Fibroblast of lung (primary cell): ENCODE results near the gene ASCC3.

Experiments
- EZH2 ChIP-seq: IDR thresholded peaks from 2 replicates; pipeline ENCODE4 v1.5.1; 2012; ENCODE audit warnings: low read length, control low read depth, mild to moderate bottlenecking; ENCODE audit errors: missing control alignments
- TF ChIP-seq, protein P1 (sequence below), 2 donors: IDR thresholded peaks in 1 of 2; conservative IDR thresholded peaks in 1 of 2; 1 replicate in 1 of 2; 2 replicates in 1 of 2; pipeline ENCODE4 v1.5.1; 2011 to 2012; ENCODE audit warnings: low read length in 2 of 2, control low read depth in 1 of 2, inconsistent platforms in 1 of 2, low read depth in 1 of 2, mild to moderate bottlenecking in 1 of 2

DNA sequence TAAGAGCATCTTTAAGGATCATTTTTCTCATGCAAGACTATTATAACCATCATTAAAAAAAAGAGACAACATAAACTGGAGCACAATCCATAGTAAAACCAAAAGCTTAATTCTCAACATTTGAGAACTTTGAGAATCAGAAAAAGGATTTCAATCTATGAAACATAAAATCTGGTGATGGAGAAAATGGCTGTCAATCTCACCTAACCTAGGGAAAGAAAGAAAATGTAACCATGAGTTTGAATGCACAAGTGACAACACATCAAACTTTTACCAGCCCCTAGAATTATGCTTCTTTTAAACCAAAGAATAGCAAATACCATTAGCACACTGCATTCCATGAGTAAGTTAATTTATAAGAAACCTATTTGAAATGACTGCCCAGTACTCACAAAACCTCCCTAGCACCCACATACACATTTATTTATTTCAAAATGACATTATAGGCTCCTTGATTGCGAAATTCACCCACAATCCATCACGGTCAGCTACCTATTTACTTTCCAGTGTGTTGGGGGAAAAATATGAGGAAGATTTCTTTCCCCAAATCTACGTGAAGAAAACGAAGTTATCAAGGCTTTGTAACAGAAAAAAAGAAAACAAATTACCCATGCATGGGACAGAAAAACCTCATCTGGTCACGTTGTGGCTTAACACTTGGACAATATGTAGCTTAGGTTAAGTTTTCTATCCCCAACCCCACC, 828 bp downstream of the ASCC3 start:
- TF ChIP-seq EZH2, result no peak
- TF ChIP-seq, protein P1, sequence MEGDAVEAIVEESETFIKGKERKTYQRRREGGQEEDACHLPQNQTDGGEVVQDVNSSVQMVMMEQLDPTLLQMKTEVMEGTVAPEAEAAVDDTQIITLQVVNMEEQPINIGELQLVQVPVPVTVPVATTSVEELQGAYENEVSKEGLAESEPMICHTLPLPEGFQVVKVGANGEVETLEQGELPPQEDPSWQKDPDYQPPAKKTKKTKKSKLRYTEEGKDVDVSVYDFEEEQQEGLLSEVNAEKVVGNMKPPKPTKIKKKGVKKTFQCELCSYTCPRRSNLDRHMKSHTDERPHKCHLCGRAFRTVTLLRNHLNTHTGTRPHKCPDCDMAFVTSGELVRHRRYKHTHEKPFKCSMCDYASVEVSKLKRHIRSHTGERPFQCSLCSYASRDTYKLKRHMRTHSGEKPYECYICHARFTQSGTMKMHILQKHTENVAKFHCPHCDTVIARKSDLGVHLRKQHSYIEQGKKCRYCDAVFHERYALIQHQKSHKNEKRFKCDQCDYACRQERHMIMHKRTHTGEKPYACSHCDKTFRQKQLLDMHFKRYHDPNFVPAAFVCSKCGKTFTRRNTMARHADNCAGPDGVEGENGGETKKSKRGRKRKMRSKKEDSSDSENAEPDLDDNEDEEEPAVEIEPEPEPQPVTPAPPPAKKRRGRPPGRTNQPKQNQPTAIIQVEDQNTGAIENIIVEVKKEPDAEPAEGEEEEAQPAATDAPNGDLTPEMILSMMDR (conservative IDR thresholded peaks at IDR 0.05 in 1 of 2, IDR thresholded peaks at IDR 0.05 in 1 of 2; ENCODE audit: low read depth in 1 of 2, low read length in 2 of 2), result no peak
